Tibial nerve (tissue), 4 donors: ENCODE results near the gene SUCO. TPM values are rescaled to one million over a fixed set of nuclear protein-coding genes. Genes with fewer than 3 reads are reported as not detected.

Experiments used
- DNase-seq, 2 donors: peaks; one replicate each; pipeline ENCODE4 v3.0.0-alpha.2; 2019; ENCODE audit warnings: low spot score in 2 of 2
- H3K27ac ChIP-seq, 4 donors: fragments of 200-600 bp; sonication (generic) in 3 of 4; one replicate each; pipeline ENCODE4 v1.5.1; 2017 to 2019; ENCODE audit warnings: mild to moderate bottlenecking in 1 of 4
- H3K27me3 ChIP-seq, 2 donors: fragments of 200-600 bp; sonication (generic) in 1 of 2; one replicate each; pipeline versions ENCODE4 v1.5.1 to v1.6.0; 2017 to 2019
- H3K36me3 ChIP-seq, 3 donors: fragments of 200-600 bp; sonication (generic); one replicate each; pipeline ENCODE4 v1.5.1; 2018 to 2019
- H3K4me1 ChIP-seq, 4 donors: fragments of 200-600 bp; sonication (generic) in 3 of 4; one replicate each; pipeline ENCODE4 v1.5.1; 2017 to 2019
- H3K4me3 ChIP-seq, 4 donors: fragments of 200-600 bp; sonication (generic) in 3 of 4; one replicate each; pipeline ENCODE4 v1.5.1; 2017 to 2019; ENCODE audit warnings: mild to moderate bottlenecking in 1 of 4, moderate library complexity in 1 of 4
- H3K9me3 ChIP-seq, 4 donors: fragments of 200-600 bp; sonication (generic) in 3 of 4; one replicate each; pipeline ENCODE4 v1.5.1; 2017 to 2019
- EP300 ChIP-seq, 2 donors: sonication (generic); formaldehyde crosslinking; IDR thresholded peaks; one replicate each; pipeline ENCODE4 v1.6.1; 2017; ENCODE audit warnings: antibody characterized with exemption in 2 of 2, mild to moderate bottlenecking in 1 of 2
- POLR2A ChIP-seq, 2 donors: fragments of 450-650 bp; IDR thresholded peaks; one replicate each; pipeline ENCODE4 v1.6.1; 2017; ENCODE audit warnings: antibody characterized with exemption in 2 of 2, mild to moderate bottlenecking in 2 of 2, moderate library complexity in 2 of 2
- WGBS, 2 donors: methylation state at CpG; one replicate each; pipeline ENCODE4 v1.1.5; 2018; 5-methylcytosine and 5-hydroxymethylcytosine counted together
- total RNA-seq, 4 donors: library from RNA; depleted of rRNA; stranded (reverse); fragments of >200 nt; gene quantifications; one replicate each; pipeline ENCODE4 v1.1.0, GENCODE V29; 2016
- TF ChIP-seq, protein P1 (sequence below), 5 experiments: fragments of 200-600 bp in 3 of 5; fragments of 450-650 bp in 2 of 5; sonication (generic) in 3 of 5; IDR thresholded peaks; one replicate each; pipeline ENCODE4 v1.5.1; 2016 to 2019; ENCODE audit warnings: antibody characterized with exemption in 5 of 5, mild to moderate bottlenecking in 3 of 5, moderate library complexity in 2 of 5

The SUCO gene
- total RNA-seq, 4 donors from 2014 or later, result 33.6 to 48.6 (median 42.1) TPM

DNA sequence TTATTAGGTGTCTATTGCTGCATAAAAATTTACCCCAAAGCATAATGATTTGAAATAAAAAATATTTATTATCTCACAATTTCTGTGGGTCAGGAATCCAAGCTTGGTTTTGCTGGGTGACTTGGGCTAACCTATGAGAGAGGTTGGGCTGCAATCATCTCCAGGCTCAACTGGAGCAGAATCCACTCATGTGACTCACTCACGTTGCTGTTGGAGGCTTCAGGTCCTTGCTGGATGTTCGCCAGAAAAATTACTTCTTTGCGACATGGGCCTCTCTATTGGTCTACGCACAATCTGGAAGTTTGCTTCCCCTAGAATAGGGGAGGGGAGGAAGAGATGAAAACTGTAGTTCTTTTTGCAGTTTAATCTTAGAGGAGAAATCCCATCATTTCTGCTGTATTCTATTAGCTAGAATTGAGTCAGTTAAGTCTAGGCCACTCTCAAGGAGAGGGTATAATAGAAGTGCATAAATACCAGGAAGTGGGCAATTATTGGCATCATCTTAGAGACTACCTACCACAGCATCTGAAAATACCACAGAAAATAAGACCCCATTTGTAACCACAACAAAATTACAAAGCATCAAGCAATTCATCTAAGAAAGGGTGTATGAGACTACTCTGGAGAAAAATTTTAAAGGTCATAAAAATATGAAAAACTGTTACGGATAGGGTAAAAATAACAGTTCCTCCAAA lies 120.2 kb downstream of the SUCO start:
- Histone ChIP-seq H3K36me3 (no peaks in the 10 kb centered on the region), H3K4me1 (no peaks in the 10 kb centered on the region), H3K27ac (no peak overlapping the region), H3K4me3 (no peak overlapping the region), H3K9me3 (no peaks in the 10 kb centered on the region), H3K27me3 (no peaks in the 10 kb centered on the region)
- no peak for DNase-seq
- WGBS, 2 donors, result 28 to 37% methylated on average over 5 of the region's 5 CpGs
- TF ChIP-seq EP300 (IDR thresholded peaks at IDR 0.05), result no peak
- TF ChIP-seq, protein P1, sequence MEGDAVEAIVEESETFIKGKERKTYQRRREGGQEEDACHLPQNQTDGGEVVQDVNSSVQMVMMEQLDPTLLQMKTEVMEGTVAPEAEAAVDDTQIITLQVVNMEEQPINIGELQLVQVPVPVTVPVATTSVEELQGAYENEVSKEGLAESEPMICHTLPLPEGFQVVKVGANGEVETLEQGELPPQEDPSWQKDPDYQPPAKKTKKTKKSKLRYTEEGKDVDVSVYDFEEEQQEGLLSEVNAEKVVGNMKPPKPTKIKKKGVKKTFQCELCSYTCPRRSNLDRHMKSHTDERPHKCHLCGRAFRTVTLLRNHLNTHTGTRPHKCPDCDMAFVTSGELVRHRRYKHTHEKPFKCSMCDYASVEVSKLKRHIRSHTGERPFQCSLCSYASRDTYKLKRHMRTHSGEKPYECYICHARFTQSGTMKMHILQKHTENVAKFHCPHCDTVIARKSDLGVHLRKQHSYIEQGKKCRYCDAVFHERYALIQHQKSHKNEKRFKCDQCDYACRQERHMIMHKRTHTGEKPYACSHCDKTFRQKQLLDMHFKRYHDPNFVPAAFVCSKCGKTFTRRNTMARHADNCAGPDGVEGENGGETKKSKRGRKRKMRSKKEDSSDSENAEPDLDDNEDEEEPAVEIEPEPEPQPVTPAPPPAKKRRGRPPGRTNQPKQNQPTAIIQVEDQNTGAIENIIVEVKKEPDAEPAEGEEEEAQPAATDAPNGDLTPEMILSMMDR (IDR thresholded peaks at IDR 0.05), result no peak
- no peak for TF ChIP-seq POLR2A (IDR thresholded peaks at IDR 0.05)

DNA sequence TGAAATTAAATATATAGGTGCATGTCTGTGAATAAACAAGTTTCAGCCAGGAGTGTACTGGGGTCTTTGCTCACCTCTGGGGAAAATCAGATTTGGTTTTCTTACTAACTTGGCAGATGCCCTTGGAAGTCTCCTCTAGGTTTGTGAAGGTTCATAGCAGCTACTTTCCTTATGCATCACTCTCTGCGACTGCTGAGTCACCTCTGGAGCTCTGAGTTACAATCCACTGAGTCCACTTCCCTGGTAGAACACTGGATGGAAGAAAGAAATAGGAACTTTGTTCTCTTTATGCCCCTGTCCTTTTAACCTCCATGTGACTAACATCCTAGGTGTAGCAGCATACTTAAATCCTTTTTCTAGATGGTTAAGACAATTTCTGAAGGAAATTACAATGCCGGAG lies 121.6 kb downstream of the SUCO start:
- Histone ChIP-seq H3K27ac (no peak overlapping the region), H3K4me3 (no peak overlapping the region), H3K4me1 (no peaks in the 10 kb centered on the region), H3K9me3 (no peaks in the 10 kb centered on the region), H3K36me3 (no peaks in the 10 kb centered on the region), H3K27me3 (no peaks in the 10 kb centered on the region)
- WGBS, 2 donors, result 85 to 91% methylated on average over 2 of the region's 2 CpGs
- TF ChIP-seq EP300 (IDR thresholded peaks at IDR 0.05) (no peak), POLR2A (IDR thresholded peaks at IDR 0.05) (no peak)
- TF ChIP-seq, protein P1 (IDR thresholded peaks at IDR 0.05), result no peak
- no peak for DNase-seq

DNA sequence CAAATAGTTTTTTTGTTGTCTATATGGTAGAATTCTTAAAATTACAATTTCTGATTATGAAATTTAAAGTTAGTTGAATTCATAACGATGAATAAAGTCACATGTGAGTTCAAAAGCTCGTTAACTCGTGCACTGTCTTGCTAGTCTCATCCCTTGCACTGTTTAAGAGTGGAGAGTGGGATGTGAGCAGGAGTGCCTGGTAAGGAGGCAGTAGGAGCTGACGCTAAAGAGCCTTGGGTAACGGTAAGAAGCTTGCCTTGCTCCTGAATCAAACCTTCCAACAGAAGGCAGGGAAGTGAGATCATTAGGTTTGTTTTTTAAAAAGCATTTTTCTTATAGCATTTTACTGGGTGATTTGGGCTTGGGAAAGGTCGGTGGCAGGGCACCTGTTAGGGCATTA lies 123.6 kb downstream of the SUCO start:
- TF ChIP-seq POLR2A (IDR thresholded peaks at IDR 0.05) (no peak), EP300 (IDR thresholded peaks at IDR 0.05) (no peak)
- TF ChIP-seq, protein P1 (IDR thresholded peaks at IDR 0.05), result no peak
- H3K27me3 ChIP-seq, result no peaks in the 10 kb centered on the region
- H3K27ac ChIP-seq, result no peak overlapping the region
- H3K4me3 ChIP-seq, result no peak overlapping the region
- no peak for DNase-seq
- no peaks in the 10 kb centered on the region for H3K36me3 ChIP-seq
- WGBS, 2 donors, result 66 to 90% methylated on average over 6 of the region's 6 CpGs
- no peaks in the 10 kb centered on the region for H3K9me3 ChIP-seq
- no peaks in the 10 kb centered on the region for H3K4me1 ChIP-seq

- H3K9me3 ChIP-seq, result no peaks in the 10 kb centered on the region
- WGBS, 2 donors, result 83 to 88% methylated on average over 1 of the region's 1 CpG
- H3K4me1 ChIP-seq, result no peaks in the 10 kb centered on the region
- H3K4me3 ChIP-seq, result no peak overlapping the region
- H3K27ac ChIP-seq, result no peak overlapping the region
- no peaks in the 10 kb centered on the region for H3K27me3 ChIP-seq
- no peaks in the 10 kb centered on the region for H3K36me3 ChIP-seq
- no peak for DNase-seq
- TF ChIP-seq POLR2A (IDR thresholded peaks at IDR 0.05) (no peak), EP300 (IDR thresholded peaks at IDR 0.05) (no peak)
- TF ChIP-seq, protein P1 (IDR thresholded peaks at IDR 0.05), result no peak
Measured at GRCh38 chr1:172657586-172657985, 124.6 kb downstream of the SUCO start.

- Histone ChIP-seq H3K9me3 (no peaks in the 10 kb centered on the region), H3K36me3 (no peaks in the 10 kb centered on the region), H3K27me3 (no peaks in the 10 kb centered on the region), H3K4me3 (no peak within 1 kb of the TSS), H3K4me1 (no peaks in the 10 kb centered on the region), H3K27ac (peak within 1 kb of the TSS in 1 of 4 donors; percentile 3)
- TF ChIP-seq, protein P1 (IDR thresholded peaks at IDR 0.05), result no peak
- TF ChIP-seq POLR2A (IDR thresholded peaks at IDR 0.05) (no peak), EP300 (IDR thresholded peaks at IDR 0.05) (no peak)
- 87 to 90% methylated on average over 11 of the region's 11 CpGs for WGBS, 2 donors
- no peak for DNase-seq
Measured at GRCh38 chr1:172658871-172659453, 126.0 kb downstream of the SUCO start, which contains the start of gene FASLG. Gene FASLG (plus strand): TSS chr1:172659103. CDS start chr1:172659202, 99 bp downstream.
